Stimulated activated CD8-positive, alpha-beta memory T cell treated with anti-CD3 and anti-CD28 coated beads, Interleukin-4, amount 100 ng/mL, for 24 hours (primary cell): ENCODE measurements around the gene CHTOP.
"Not testable (repeated sequence)": the region's sequence is repeated elsewhere in the genome, so short reads cannot be mapped to it uniquely, and the experiment has no call there.

Experiments
- DNase-seq: peaks from one replicate; pipeline ENCODE4 v3.0.0-alpha.2; 2020; ENCODE audit warnings: low read depth

CHTOP gene, protein sequence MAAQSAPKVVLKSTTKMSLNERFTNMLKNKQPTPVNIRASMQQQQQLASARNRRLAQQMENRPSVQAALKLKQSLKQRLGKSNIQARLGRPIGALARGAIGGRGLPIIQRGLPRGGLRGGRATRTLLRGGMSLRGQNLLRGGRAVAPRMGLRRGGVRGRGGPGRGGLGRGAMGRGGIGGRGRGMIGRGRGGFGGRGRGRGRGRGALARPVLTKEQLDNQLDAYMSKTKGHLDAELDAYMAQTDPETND

DNA sequence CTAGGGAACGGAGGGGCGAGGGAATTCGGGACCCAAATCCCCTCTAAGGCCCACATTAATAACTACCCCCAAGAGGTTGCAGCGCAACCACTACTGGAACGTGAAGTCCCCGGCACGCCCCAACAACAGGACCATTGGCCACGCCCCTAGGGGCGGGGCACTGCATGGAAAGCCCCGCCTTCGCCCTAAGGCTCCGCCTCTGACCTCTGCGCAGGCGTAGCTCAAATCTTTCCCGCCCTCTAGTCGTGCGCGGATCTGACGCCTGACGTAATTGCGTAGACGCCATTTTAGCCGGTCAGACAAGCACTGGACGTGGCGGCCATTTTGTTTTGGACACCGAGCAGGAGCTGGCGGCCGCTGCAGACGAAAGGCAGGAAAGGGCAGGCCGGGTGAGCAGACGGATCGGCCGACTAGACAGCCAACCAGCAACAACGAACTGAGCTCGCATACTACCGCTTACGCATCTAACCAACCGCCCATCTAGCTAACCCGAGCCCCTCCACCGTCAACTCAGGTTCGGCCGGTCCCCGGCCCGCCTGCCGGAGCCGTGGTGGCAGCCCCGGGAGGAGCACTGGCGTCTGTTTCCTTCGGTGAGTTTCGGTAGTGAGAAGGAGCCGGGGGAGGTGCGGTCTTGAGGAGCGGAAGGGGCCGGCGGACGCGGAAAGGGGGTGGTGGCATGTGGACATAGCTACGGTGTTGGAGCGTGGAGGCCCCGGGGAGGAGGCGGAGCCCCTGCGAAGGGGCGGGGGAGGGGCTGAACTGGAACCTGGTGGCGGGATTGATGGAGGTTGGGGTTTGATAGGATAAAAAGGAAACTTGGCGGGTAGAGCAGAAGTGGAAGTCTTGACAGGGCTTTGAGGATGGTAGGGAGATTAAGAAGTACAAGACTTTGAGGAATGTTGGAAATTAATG is at the start of gene CHTOP:
CHTOP (plus strand) TSS at position 313 of the 912 bp plus-strand sequence. CDS start 2,523 bp downstream, outside the sequence.
- DNase-seq = peak; percentile 91

DNA sequence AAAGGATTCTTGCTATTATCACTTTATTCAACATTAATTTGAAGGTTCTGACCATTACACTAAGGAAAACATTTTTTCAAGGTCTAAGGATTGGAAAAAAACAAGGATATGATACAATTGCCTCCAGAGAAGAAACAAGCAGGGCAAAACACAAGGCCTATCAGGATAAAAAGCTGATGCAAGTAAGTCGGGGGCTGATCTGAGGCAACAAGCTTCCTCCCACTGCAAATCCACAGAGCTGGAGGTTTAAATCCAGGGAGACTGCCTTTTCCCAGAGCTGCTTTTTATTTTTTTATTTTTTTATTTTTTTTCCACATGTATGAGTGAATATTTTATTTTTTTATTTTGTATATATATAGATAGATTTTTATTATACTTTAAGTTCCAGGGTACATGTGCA is 48.9 kb upstream of the CHTOP start:
- no peak for DNase-seq

DNA sequence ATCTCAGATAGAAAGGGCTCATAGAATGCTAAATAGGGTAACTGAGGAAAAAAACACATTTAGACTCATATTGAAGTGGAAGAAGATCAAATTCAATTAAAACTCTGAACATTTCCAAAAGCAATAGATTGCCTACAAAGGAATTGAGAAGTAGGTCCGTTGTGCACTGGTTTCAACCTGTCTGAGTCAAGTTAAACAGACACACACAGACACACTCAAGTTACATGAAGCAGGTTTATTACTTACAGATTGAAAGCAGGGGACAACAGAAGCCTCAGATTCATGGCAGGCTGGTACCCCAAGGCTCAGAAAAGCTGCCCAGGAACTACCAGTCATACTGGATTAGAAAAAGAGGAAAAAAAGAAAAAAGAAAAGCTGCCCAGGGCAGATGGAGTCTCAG is 47.5 kb upstream of the CHTOP start:
- no peak for DNase-seq

DNA sequence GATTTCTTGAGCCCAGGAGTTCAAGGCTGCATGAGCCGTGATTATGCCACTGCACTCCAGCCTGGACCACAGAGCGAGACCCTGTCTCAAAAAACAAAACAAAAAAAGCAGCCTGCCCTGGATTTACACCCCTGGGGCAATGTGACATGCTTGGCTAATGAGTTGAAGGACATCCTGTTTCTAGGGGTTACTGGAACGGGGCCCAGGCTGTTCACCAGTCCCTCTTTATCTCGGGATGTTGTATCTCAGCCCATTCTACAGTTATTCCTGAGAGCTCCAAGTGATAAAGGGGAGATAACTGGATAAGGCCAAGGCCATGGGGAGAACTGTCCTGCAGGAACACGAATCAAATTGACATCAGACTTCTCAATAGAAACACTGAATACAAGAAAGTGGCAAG is 46.6 kb upstream of the CHTOP start:
- DNase-seq = no peak

DNA sequence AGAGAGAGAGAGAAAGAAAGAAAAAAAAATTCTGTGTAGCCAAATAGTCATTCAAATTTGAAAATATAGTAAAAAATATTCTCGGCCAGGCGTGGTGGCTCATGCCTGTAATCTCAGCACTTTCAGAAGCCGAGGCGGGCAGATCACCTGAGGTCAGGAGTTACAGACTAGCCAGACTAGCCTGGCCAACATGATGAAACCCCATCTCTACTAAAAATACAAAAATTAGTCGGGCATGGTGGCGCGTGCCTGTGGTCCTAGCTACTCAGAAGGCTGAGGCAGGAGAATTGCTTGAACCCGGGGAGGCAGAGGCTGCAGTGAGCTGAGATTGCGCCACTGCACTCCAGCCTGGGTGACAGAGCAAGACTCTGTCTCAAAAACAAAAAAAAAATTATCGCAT is 45.8 kb upstream of the CHTOP start:
- not testable (repeated sequence) for DNase-seq

DNA sequence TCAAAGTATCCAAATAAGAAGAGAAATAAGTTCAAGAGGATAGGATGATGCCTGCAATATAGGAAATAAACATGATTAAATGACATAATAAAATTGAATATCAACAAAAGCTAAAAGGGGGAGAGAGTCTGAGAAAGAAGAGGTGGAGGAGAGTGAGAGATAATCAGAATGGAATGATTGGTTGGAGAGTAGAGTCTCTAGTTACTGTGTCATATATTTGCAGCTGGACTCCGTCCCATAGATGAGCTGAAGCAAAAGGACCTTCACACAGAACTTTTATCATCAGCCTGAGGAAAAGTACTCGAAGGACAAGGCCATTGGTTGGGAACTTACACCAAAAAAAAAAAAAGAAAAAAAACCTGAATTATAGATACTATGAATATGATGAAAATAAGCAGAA is 45.4 kb upstream of the CHTOP start:
- no peak for DNase-seq

DNA sequence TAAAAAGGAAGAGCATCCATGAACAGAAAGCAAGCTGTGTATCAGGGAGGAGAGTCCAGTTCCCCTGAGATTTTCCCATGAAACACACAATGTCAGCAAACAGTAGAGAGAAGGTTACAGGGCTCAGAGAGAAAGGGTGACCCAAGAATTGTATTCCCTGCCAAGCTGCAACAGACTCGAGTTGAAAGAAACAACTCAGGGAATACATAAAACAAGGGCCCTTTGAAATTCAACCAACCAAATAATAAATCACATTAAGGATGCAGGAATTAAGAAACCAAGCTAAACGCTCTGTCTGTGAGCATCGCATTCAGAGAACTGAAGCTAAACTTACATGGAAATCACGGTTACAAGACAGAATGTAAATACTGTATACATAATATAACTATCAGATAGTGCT is 41.1 kb upstream of the CHTOP start:
- DNase-seq = no peak

DNA sequence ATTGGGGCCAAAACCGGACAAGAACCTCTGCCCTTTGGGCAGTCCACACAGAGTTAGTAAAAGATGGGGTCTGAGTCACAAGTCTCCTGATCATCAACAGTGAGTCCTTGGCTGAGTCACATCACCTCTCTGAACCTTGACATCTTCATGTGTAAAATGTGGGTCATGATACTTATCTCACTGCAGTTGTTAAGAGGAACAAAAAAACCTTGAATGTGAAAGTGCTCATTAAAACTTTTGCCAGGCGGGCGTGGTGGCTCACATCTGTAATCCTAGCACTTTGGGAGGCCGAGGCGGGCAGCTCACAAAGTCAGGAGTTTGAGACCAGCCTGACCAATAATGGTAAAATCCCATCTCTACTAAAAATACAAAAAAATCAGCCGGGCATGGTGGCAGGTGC is 36.7 kb upstream of the CHTOP start:
- no peak for DNase-seq

DNA sequence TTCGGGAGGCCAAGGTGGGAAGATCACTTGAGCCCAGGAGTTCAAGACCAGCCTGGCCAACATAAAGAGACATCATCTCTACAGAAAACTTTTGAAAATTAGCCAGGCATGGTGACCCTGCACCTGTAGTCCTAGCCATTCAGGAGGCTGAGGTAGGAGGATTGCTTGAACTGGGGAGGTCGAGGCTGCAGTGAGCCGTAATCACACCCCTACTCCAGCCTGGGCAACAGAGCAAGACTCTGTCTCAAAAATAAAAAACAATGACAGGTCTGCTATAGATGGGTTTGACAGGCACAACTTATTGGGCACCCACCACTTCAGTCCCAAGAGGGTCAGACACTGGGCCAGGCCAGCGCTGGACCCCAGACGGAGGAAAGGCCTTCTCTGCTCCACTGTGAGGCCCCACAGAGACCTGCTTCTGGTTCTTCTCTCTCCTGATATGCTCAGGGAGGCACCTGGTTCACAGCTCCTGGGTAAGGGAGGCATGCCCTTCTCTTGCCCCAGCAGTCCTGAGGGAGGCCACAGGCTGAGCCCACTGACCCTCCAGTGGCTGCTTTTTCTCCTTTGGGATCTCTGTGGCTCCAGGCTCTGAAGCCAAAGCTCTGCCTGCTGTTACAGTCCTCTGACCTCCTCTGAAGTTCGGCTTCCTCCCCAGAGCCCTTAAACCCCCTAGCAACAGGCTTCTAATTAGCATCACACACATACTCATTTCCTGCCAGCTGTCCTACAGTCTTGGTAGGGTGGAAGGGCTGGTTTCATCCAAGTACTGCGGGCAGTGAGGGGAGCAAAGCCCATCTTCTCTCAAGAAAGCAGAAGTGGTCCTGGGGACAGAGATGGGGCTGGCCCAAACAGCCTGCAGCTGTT is 35.3 kb upstream of the CHTOP start:
- no peak for DNase-seq

DNA sequence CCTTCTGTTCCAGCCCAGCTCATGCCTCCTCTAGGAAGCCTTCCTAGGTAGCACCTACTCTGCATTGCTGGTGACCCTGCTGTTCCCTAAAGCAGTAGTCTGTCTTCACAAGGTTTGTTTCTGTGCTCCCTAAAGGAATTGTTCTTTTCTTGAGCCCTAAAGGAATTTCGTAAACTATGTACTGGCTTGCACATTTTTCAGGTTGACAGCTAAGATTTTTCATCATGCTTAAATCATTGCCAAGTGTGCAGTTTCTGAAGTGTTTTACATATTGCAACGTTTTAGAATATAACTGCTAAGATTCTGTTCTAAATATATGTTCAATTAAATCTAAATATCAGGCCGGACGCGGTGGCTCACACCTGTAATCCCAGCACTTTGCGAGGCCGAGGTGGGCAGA is 34.0 kb upstream of the CHTOP start:
- no peak for DNase-seq

DNA sequence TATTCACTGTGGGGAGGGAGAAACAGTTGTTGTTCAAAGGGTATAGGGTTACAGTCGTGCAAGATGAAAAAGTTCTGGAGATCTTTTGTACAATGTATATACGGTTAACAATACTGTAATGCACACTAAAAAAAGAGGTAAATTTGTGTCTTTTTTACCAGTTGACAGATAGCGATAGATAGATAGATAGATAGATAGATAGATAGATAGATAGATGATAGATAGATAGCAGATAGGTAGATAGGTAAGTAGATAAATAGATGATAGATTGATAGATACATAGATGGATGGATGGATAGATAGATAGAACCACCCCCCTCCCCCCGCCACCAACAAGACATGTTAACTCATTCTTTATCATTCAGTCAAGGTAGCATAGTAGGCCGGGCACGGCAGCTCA is 31.1 kb upstream of the CHTOP start:
- DNase-seq = no peak

DNA sequence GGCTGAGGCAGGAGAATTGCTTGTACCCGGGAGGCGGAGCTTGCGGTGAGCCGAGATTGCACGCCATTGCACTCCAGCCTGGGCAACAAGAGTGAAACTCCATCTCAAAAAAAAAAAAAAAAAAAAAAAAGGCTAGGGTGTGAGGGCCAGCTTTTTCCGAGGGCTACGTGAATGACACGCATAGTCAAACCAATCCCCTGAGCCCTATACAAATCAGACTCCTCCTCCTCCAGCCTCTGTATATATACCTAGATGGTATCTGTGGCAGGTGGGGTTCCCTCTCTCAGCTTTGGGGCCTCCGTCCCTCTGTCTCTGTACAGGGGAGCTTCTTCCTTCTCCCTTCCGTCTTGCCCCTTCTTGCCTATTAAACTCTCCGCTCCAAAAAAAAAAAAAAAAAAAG is 27.7 kb upstream of the CHTOP start:
- no peak for DNase-seq

DNA sequence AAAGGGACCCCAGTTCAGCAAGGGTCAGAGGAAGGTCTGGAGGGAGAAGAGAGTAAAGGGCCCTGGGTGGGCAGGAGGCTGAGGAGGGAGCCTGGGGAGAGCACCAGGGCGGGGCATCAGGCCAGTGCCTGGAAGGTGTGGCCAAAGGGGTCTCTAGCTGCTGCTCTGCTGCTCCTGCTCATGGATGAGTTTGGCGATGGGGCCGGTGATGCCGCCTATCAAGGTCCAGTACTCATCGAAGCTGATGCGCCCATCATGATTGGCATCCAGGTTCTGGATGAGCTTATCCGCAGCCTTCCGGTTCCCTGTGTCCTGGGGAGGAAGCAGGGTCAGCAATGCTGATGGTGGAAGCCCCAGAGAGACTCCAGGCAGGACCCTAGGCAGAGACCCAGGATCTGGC is 26.5 kb upstream of the CHTOP start:
- no peak for DNase-seq

DNA sequence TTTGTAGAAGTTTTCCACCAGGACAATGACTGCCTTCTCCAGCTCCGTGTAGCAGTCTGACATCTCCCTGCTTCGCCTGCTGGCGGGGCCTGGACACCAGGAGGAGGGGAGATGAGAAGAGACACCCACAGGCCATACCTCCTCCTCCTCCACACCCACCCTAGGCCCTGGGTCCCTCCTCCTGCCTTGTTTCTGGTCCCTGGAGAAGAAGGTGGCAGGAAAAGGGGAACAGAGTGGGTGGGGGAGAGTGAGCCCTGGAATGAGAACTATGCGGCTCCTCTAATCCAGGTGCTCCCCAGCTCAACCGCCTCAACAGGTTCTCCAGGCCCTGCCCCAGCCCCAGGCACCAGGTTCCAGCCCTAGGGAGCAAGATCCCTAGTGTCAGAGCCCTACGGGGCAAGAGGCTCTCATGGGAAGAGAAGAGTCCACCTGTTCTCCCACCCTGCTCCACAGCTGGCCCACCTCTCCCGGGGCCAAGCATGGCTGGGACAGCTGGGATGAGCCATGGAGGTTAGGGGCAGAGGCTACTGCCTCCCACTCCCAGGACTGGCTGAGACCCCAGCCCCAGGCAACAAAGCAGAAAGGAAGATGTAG is 25.7 kb upstream of the CHTOP start:
- DNase-seq = no peak

DNA sequence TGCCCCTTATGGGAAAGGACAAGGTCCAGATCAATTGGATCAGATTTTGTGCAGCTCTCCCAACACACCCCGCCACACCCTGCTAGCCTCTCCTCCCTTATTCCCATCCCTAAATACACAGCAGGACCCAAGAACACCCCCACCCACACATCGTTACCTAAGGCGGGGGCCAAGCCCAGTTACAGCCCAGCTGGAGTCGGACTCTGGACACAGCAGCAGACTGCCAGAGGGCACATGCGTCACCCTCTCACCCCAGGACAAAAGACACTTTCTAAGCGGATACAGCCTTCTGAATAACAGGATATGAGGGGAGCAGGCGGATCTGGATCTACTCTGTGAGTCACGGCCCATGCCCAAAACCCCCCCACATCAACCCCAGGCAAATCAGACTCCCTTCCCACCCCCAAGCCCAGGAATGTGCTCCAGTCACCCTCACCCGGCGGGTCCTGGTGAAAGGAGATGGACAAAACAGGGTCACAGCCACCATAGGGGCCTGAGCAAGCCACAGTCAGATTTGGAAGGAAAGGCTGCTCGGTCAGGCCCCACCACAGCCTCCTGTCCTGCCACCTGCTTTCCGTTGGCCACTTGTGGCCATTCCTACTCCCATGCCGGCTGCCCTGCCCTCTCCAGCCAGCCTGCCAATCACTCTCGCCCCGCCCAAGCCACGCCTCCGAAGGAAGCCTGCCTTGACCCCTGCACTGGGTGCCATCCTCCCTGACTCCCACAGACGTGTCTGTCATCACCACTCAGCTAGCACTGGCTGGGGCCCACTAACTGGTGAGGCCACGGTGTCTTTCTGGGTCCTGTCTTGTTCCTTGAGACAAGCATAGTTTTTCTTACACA is 24.9 kb upstream of the CHTOP start:
- DNase-seq = no peak

DNA sequence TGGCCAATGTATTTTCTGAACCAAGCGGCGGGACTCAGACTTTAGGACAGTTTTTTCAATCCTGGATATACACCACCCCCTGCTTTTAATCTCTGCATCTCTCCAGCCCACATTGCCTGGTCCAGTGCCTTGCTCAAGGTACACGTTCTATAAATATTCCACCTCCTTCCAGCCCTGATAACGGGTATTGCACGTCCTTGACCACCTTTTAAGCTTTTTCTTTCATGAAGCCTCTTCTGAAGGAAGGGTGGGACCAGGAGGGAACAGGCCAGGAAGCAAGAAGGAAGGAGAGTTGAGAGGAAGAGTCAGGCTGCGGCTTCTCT is 24.3 kb upstream of the CHTOP start:
- no peak for DNase-seq

DNA sequence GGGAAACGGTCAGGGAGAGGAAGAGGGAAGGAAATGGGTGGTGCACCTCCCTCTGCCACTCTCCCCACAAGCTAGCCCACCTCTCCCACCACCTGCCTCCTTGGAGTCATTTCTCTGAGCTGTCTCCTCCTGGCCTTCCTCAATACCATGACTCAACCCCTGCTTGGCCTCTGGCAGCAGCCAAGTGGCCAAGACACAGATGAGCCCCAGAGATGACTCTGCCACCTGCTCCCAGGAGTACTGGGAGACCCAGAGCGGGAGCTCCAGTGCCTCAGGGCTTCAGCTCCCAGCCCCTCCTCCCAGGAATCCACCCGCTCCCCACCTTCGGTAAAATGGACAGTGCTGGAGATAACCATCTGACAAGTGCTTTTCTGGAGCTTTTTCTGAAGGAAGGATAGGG is 23.5 kb upstream of the CHTOP start:
- DNase-seq = no peak

DNA sequence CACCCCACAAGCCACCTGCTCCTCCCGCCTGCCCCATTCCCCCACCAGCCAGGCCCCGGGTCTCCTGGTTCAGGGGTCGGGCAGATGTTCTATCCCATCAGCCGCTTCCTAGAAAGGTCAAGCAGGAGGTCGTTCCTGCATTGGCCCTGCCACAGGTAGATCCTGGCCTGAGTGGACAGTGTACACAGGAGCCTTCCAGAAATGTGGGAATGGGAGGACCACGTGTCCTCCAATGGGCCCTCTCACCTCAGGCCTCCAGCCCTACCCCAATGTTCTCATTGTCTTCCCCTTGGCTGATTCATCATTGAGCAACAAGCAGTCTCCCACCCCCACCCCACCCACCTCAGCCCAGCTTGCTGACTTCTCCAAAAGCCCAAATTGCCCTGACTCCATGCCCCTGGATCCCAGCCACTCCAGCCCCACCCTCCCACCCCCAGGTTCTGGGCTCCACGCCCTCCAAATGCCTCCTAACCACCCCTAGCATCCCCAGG is 23.0 kb upstream of the CHTOP start:
- DNase-seq = no peak

DNA sequence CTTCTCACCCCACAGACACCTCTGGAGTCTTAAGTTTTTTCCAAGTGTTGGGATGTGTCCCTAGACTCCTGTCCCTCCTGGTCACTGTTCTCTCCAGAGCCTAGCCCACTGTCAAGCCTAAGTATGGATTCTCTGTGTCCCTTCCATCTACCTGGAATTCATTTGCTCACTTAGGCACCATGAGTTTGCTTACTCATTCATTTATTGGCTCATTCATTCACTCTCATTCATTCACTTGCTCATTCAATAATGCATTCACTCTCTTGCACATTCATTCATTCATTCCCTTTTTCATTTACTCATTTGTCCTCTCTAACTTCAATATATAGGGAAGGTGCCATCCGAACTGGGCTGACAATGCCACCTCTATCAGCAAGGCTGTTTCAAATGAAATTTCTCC is 22.5 kb upstream of the CHTOP start:
- no peak for DNase-seq

DNA sequence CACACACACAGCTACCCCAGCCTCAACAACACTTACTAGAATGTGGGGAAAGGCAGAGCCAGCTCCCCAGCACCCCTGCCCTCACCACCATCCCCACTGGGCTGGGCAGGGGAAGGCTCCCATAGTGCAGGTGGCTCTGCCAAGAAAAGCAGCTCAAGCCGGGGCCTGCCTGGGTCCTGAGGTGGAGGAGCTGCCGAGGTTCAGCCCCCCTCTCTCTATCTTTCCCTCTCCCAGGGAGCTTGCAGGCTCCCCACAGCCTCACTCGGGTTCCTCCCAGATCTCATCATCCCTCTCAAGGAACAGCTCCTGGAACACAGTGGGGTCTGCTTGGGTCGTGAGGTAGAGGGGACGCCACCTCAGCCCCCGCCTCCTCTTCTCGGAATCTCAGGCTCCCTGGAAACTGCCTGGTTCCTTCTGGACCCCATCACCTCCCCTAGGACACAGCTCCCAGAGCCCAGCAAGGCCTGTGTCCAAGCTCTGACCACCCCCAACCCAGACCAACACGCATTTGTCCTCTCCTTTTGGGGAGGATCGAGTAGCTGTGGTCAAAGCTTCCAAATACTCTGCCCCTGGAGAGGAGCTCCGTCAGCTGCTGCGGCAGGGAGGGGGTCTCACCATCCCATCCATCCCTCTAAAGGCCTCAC is 21.6 kb upstream of the CHTOP start:
- no peak for DNase-seq
